HG02759 (cell line): ENCODE results near the gene ZNF32.
A peak's percentile ranks its signal among the peaks of the same experiment; 100 is the strongest.
"Not testable (repeated sequence)": the region's sequence is repeated elsewhere in the genome, so short reads cannot be mapped to it uniquely, and the experiment has no call there.

ENCODE experiments used
- ATAC-seq: cut with Tn5 transposase; IDR thresholded peaks from one replicate; pipeline ENCODE4 v1.9.1; 2021; ENCODE audit warnings: mild to moderate bottlenecking, moderate library complexity; ENCODE audit not compliant: unreplicated experiment

Gene ZNF32

DNA sequence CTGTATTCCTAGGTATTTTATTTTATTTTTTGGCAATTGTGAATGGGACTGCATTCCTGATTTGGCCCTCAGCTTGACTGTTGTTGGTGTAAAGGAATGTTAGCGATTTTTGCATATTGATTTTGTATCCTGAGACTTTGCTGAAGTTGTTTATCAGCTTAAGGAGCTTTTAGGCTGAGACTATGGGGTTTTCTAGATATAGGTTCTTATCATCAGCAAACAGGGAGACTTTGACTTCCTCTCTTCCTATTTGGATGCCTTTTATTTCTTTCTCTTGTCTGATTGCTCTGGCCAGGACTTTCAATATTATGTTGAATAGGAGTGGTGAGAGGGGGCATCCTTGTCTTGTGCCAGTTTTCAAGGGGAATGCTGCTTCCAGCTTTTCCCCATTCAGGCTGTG lies 12.9 kb downstream of the ZNF32 start:
- ATAC-seq, result not testable (repeated sequence)

- no peak for ATAC-seq
These were observed 19.7 kb downstream of the ZNF32 start for GRCh38 chr10:43628956-43629355.

- no peak for ATAC-seq
These were observed 20.7 kb downstream of the ZNF32 start for GRCh38 chr10:43627942-43628341.

GRCh38 chr10:43623351-43623750 lies 25.3 kb downstream of the ZNF32 start:
- no peak for ATAC-seq

DNA sequence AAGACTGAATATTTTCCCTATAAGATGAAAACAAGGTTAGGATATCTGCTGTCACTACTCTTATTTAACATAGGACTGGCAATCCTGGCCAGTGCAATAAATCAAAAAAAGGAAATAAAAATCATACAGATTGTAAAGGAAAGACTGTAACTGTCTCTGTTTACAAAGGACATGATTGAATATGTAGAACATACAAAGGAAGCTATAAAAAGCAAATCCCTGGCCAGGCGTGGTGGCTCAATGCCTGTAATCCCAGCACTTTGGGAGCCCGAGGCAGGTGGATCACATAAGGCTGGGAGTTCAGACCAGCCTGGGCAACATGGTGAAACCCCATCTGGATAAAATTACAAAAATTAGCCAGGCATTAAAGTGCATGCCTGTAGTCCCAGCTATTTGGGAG lies 26.6 kb downstream of the ZNF32 start:
- no peak for ATAC-seq

DNA sequence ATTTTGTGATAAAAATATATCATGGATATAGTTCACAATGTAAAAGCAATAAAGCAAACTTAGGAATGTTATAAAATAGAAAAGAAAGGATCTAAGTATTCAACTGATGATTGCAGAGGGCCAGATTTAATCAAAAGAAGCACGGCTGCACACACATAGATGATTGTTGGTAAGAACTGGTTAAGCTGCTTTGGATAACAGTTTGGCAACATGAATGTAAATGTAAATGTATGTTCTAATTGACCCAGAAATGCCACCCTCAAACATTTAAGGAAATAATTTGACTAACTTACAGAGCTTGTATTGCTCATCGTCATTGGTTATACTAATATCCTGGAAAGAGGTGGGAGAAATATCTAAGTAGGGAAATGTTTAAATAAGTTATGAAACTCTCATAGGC lies 29.3 kb downstream of the ZNF32 start:
- no peak for ATAC-seq

DNA sequence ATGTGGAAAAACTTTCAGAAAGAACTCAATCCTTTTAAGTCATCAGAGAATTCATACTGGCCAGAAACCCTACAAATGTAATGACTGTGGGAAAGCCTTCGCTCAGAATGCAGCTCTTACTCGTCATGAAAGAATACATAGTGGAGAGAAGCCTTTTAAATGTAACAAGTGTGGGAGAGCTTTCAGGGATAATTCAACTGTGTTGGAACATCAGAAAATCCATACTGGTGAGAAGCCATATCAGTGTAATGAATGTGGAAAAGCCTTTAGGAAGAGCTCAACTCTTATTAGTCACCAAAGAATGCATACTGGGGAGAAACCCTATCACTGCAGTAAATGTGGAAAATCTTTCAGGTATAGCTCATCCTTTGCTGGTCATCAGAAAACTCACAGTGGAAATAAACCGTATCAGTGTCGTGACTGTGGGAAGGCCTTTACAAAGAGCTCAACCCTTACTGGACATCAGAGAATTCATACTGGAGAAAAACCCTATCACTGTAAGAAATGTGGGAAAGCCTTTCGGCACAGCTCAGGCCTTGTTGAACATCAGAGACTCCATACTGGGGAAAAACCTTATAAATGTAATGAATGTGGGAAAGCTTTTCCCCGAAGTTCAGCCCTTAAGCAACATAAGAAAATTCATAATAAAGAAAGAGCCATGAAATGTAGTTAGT lies 31.8 kb downstream of the ZNF32 start:
- no peak for ATAC-seq

- ATAC-seq, result no peak
These were observed 38.0 kb downstream of the ZNF32 start for GRCh38 chr10:43610636-43611035.

- ATAC-seq, result no peak
These were observed 41.5 kb downstream of the ZNF32 start for GRCh38 chr10:43607199-43607573.

- peak; percentile 99 for ATAC-seq
These were observed 42.1 kb downstream of the ZNF32 start, which contains the start of gene ZNF485 for GRCh38 chr10:43606323-43607198. ZNF485 (plus strand) TSS chr10:43606438; CDS start chr10:43607051, 613 bp downstream.

DNA sequence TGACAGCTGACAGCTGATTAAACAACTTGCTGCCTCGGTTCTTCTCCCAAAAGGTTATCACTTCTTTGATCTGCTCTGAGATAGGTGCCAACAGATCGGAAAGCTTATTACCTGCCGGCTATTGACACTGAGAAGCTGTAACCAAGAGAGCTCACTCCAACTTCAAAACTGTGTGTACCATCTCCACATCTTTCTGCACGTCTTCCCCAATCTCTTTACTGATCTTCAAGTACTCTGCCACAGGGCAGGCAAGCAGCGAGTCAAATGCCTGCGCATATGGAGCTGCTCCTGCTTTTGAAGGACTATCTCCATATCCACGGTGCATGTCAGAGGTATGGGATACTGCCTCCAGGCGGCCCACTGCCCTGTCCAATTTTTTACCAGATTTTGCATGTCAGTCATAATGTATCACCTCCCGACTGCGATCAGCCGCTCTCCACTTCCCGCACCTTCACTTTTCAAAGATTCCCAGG lies 42.8 kb downstream of the ZNF32 start:
- peak; percentile 22 for ATAC-seq

DNA sequence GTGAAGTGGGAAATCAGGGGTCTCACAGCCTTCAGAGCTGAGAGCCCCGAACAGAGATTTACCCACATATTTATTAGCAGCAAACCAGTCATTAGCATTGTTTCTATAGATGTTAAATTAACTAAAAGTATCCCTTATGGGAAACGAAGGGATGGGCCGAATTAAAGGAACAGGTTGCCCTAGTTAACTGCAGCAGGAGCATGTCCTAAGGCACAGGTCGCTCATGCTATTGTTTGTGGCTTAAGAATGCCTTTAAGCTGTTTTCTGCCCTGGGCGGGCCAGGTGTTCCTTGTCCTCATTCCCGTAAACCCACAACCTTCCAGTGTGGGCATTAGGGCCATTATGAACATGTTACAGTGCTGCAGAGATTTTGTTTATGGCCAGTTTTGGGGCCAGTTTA lies 47.1 kb downstream of the ZNF32 start:
- ATAC-seq, result not testable (repeated sequence)

DNA sequence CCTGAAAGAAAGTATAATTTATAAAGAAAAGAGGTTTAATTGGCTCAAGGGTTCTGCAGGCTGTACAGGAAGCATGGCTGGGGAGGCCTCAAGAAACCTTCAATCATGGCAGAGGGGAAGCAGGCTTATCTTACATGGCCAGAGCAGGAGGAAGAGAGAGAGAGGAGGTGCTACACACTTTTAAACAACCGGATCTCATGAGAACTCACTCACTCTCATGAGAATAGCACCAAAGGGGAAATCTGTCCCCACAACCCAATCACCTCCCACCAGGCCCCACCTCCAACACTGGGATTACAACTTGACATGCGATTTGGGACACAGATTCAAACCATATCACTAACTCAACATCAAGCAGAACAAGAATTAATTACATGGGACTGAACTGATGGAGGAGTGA lies 49.3 kb downstream of the ZNF32 start:
- no peak for ATAC-seq

DNA sequence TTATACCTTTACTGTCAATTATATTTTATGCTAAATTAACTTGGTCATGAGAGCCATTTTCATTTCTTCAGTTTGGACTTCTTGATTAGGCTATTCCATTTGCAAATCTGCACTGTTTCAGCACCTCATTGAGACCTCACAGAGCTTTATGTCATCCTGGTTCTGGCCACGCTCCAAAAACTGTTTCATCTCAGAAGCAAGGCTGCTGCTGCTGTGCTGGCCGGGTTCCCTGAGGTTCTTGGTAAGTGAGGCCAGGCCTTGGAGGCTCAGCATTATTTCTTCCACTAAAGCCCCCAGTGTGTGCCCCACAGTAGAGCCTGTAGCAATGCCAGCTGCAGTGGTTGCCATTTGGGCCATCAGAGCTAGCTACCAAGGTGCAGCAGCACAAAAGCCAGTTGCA lies 50.2 kb downstream of the ZNF32 start:
- ATAC-seq, result no peak

- ATAC-seq, result no peak
These were observed 52.1 kb downstream of the ZNF32 start for GRCh38 chr10:43596546-43596945.

- ATAC-seq, result peak; percentile 44
These were observed 52.9 kb downstream of the ZNF32 start for GRCh38 chr10:43595739-43596298.

- peak; percentile 92 for ATAC-seq
These were observed 53.6 kb downstream of the ZNF32 start for GRCh38 chr10:43594944-43595589.
